PC-9 (cell line): ENCODE data around the gene SFRP5.

ENCODE experiments used
- CTCF ChIP-seq: fragments of 200-600 bp; sonication (generic); conservative IDR thresholded peaks from 2 replicates; pipeline ENCODE4 v1.6.1; 2017; ENCODE audit warnings: mixed run types, antibody characterized with exemption, mild to moderate bottlenecking, moderate library complexity
- EZH2 ChIP-seq: fragments of 200-600 bp; sonication (generic); IDR thresholded peaks from 2 replicates; pipeline ENCODE4 v1.8.0; 2017; ENCODE audit warnings: antibody characterized with exemption, low read depth

GRCh38 chr10:97761331-97761865 lies 10.4 kb downstream of the SFRP5 start:
- TF ChIP-seq CTCF (no peak), EZH2 (no peak)
